ENCODE measurements around the gene GRM8.

- TF ChIP-seq EZH2 (IDR thresholded peaks at IDR 0.05; ENCODE audit: borderline replicate concordance, insufficient read depth, low read length, poor library complexity, severe bottlenecking) = no peak
- no peak for TF ChIP-seq CTCF (IDR thresholded peaks at IDR 0.05; ENCODE audit: poor library complexity, severe bottlenecking)
- TF ChIP-seq MXI1 (conservative IDR thresholded peaks at IDR 0.05; ENCODE audit: poor library complexity, severe bottlenecking) = no peak
- TF ChIP-seq TAF1 (IDR thresholded peaks at IDR 0.05; ENCODE audit: low read depth) = no peak
- TF ChIP-seq POLR2AphosphoS5 (IDR thresholded peaks at IDR 0.05) = no peak
- TF ChIP-seq EP300 (conservative IDR thresholded peaks at IDR 0.05; ENCODE audit: poor library complexity, severe bottlenecking) = no peak
- no peak for TF ChIP-seq SMC3 (conservative IDR thresholded peaks at IDR 0.05; ENCODE audit: poor library complexity)
- no peak for TF ChIP-seq REST (IDR thresholded peaks at IDR 0.05; ENCODE audit: borderline replicate concordance)
- TF ChIP-seq RAD21 (conservative IDR thresholded peaks at IDR 0.05) = no peak
These were observed 765.9 kb downstream of the GRM8 start for GRCh38 chr7:126486806-126487205.

All from neural cell (in vitro differentiated cells).